Stomach (tissue), 9 donors: ENCODE measurements around the gene GMDS. TPM values are rescaled to one million over a fixed set of nuclear protein-coding genes. Genes with fewer than 3 reads are reported as not detected.

Source experiments
- DNase-seq, 2 donors: peaks; one replicate each; pipeline versions ENCODE4 v3.0.0 to v3.0.0-alpha.2; 2013 to 2019
- H3K27ac ChIP-seq, 5 donors: fragments of 200-600 bp in 4 of 5; sonication (generic) in 4 of 5; one replicate each; pipeline ENCODE4 v1.5.1; 2013 to 2019; ENCODE audit warnings: mild to moderate bottlenecking in 1 of 5, moderate library complexity in 1 of 5
- H3K27me3 ChIP-seq, 3 donors: fragments of 200-600 bp; sonication (generic); one replicate each; pipeline ENCODE4 v1.5.1; 2017 to 2019; ENCODE audit warnings: mixed run types in 1 of 3
- H3K36me3 ChIP-seq, 4 donors: fragments of 200-600 bp; sonication (generic); 1 replicate in 3 of 4; 2 replicates in 1 of 4; pipeline ENCODE4 v1.5.1; 2016 to 2019
- H3K4me1 ChIP-seq, 4 donors: fragments of 200-600 bp; sonication (generic); one replicate each; pipeline ENCODE4 v1.5.1; 2016 to 2019
- H3K4me3 ChIP-seq, 4 donors: fragments of 200-600 bp; sonication (generic) in 3 of 4; one replicate each; pipeline ENCODE4 v1.5.1; 2016 to 2019; ENCODE audit warnings: mild to moderate bottlenecking in 1 of 4
- H3K9me3 ChIP-seq, 4 donors: fragments of 200-600 bp; sonication (generic); one replicate each; pipeline ENCODE4 v1.5.1; 2016 to 2019
- EP300 ChIP-seq: sonication (generic); formaldehyde crosslinking; IDR thresholded peaks from one replicate; pipeline ENCODE4 v1.6.1; 2017; ENCODE audit warnings: antibody characterized with exemption
- POLR2A ChIP-seq, 4 donors: fragments of 450-650 bp; IDR thresholded peaks; one replicate each; pipeline ENCODE4 v1.6.1; 2016; ENCODE audit warnings: antibody characterized with exemption in 4 of 4, control low read depth in 2 of 4, mild to moderate bottlenecking in 1 of 4, moderate library complexity in 1 of 4
- POLR2AphosphoS5 ChIP-seq, 3 donors: sonication (generic); formaldehyde crosslinking; IDR thresholded peaks; one replicate each; pipeline ENCODE4 v1.6.1; 2016; ENCODE audit warnings: antibody characterized with exemption in 3 of 3
- WGBS, 5 donors: extraction: QIAGEN DNeasy Blood & Tissue Kit in 3 of 5; methylation state at CpG; one replicate each; pipeline versions ENCODE4 v1.1.5 to v1.1.7; 2013 to 2018; 5-methylcytosine and 5-hydroxymethylcytosine counted together
- intact Hi-C: fragments of 100-400 bp; cut with DNase I; formaldehyde crosslinking; loops from one replicate; pipeline ENCODE4 v1.15.1; 2023; ENCODE audit warnings: low total_unique reads
- polyA plus RNA-seq, 3 donors: library from polyadenylated mRNA; stranded (reverse); fragments of 200-250 nt; gene quantifications; one replicate each; pipeline ENCODE4 v1.2.3, GENCODE V29; 2013
- total RNA-seq, 5 donors: library from RNA; depleted of rRNA; stranded (reverse); fragments of >200 nt; gene quantifications; one replicate each; pipeline versions ENCODE4 v1.1.0 to v1.2.3, GENCODE V29; 2014 to 2016
- TF ChIP-seq, protein P1 (sequence below), 7 experiments: fragments of 450-650 bp in 4 of 7; fragments of 200-600 bp in 3 of 7; sonication (generic) in 3 of 7; IDR thresholded peaks; one replicate each; pipeline ENCODE4 v1.5.1; 2016 to 2019; ENCODE audit warnings: antibody characterized with exemption in 7 of 7, control low read depth in 2 of 7, mild to moderate bottlenecking in 1 of 7
- donor health status: healthy with polysubstance abuse.
- donor health status: Bipolar disorder and iron deficiency.
- donor health status: healthy.

Gene GMDS
- total and polyA plus RNA-seq, 8 donors = 83.7 to 262 (median 121) TPM

DNA sequence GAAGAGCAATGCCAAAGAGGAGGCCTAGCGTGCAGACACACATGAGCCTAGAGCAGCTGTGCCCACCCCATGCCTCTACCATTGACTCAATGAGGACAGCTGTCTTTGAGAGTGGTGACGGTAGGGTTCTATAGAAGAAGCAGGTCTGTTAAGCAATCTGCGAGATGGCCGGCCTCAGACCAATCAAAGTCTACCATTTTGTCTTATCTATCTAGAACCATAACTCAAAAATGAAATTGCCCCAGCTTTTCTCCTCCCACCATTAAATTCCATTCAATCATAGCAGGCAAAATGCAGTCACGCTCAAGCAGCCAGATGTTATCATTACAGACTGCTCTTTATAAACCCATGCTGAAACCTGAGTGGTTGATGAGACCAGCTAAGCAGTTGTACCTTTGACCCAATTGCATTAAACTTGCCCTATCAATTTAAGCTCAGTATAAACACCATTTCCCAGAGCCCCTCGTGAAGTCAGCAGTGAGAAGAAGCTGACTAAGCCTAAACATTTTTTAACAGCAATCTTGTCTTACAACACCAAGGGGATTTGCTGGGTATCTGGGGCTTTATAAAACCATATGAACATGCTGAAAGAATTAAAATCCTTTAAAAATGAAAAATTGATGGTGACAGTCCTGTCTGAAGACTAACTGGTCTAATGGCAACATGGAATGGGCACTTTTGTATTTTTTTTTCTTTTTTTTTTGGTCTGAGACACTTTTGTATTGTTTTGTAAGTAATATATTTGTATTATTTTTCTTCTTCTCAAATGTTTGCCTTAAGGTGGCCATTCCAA lies 578.2 kb downstream of the GMDS start:
- Histone ChIP-seq H3K36me3 (no peaks in the 10 kb centered on the region), H3K4me1 (peaks cover 0 to 10% (median 0%) of the 10 kb centered on the region in 4 donors), H3K4me3 (no peak overlapping the region), H3K9me3 (no peaks in the 10 kb centered on the region), H3K27me3 (no peaks in the 10 kb centered on the region), H3K27ac (no peak overlapping the region)
- TF ChIP-seq POLR2AphosphoS5 (IDR thresholded peaks at IDR 0.05) = no peak
- TF ChIP-seq EP300 = no peak
- no peak for TF ChIP-seq POLR2A (IDR thresholded peaks at IDR 0.05)
- TF ChIP-seq, protein P1, sequence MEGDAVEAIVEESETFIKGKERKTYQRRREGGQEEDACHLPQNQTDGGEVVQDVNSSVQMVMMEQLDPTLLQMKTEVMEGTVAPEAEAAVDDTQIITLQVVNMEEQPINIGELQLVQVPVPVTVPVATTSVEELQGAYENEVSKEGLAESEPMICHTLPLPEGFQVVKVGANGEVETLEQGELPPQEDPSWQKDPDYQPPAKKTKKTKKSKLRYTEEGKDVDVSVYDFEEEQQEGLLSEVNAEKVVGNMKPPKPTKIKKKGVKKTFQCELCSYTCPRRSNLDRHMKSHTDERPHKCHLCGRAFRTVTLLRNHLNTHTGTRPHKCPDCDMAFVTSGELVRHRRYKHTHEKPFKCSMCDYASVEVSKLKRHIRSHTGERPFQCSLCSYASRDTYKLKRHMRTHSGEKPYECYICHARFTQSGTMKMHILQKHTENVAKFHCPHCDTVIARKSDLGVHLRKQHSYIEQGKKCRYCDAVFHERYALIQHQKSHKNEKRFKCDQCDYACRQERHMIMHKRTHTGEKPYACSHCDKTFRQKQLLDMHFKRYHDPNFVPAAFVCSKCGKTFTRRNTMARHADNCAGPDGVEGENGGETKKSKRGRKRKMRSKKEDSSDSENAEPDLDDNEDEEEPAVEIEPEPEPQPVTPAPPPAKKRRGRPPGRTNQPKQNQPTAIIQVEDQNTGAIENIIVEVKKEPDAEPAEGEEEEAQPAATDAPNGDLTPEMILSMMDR (IDR thresholded peaks at IDR 0.05) = no peak
- intact Hi-C loops = no loop called here
- WGBS, 5 donors = 80 to 95% (median 92%) methylated on average over 6 of the region's 6 CpGs
- no peak for DNase-seq

DNA sequence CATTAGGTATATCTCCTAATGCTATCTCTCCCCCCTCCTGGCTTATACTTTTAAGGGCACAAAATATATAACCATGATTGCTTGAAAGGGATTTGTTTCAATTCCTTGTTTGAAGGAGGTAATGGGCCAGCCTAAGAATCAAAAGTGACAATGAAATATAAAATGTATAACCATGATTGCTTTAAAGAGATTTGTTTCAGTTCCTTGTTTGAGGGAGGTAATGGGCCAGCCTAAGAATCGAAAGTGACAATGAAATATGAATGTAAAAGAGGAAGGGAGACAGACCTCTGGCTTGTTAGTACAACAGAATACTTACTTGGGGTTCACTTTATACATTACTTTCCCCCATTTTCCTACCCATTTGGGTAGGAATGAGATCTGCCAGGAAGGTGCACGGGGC lies 580.2 kb downstream of the GMDS start:
- peaks cover 0 to 3% (median 0%) of the 10 kb centered on the region in 4 donors for H3K36me3 ChIP-seq
- no peak overlapping the region for H3K27ac ChIP-seq
- no peak overlapping the region for H3K4me3 ChIP-seq
- TF ChIP-seq, protein P1 (IDR thresholded peaks at IDR 0.05) = no peak
- TF ChIP-seq EP300 (no peak), POLR2A (IDR thresholded peaks at IDR 0.05) (no peak), POLR2AphosphoS5 (IDR thresholded peaks at IDR 0.05) (no peak)
- WGBS, 5 donors = 83 to 88% (median 84%) methylated on average over 2 of the region's 2 CpGs
- DNase-seq = no peak
- no peaks in the 10 kb centered on the region for H3K27me3 ChIP-seq
- H3K9me3 ChIP-seq = no peaks in the 10 kb centered on the region
- H3K4me1 ChIP-seq = peaks cover 0 to 10% (median 0%) of the 10 kb centered on the region in 4 donors
- intact Hi-C loops = no loop called here

- Histone ChIP-seq H3K4me3 (no peak overlapping the region), H3K9me3 (no peaks in the 10 kb centered on the region), H3K27ac (no peak overlapping the region), H3K4me1 (peaks cover 0 to 10% (median 0%) of the 10 kb centered on the region in 4 donors), H3K27me3 (no peaks in the 10 kb centered on the region), H3K36me3 (peaks cover 0 to 3% (median 0%) of the 10 kb centered on the region in 4 donors)
- no peak for DNase-seq
- no peak for TF ChIP-seq POLR2AphosphoS5 (IDR thresholded peaks at IDR 0.05)
- no peak for TF ChIP-seq EP300
- TF ChIP-seq, protein P1 (IDR thresholded peaks at IDR 0.05) = no peak
- no peak for TF ChIP-seq POLR2A (IDR thresholded peaks at IDR 0.05)
- intact Hi-C loops = no loop called here
- WGBS, 5 donors = 76 to 93% (median 77%) methylated on average over 6 of the region's 6 CpGs
These were observed 581.1 kb downstream of the GMDS start for GRCh38 chr6:1664329-1664728.

GRCh38 chr6:1663511-1663910 lies 581.9 kb downstream of the GMDS start:
- Histone ChIP-seq H3K4me3 (no peak overlapping the region), H3K36me3 (peaks cover 0 to 3% (median 0%) of the 10 kb centered on the region in 4 donors), H3K27ac (no peak overlapping the region), H3K4me1 (peaks cover 0 to 10% (median 0%) of the 10 kb centered on the region in 4 donors), H3K9me3 (no peaks in the 10 kb centered on the region), H3K27me3 (no peaks in the 10 kb centered on the region)
- 93 to 99% (median 98%) methylated on average over 5 of the region's 5 CpGs for WGBS, 5 donors
- no peak for DNase-seq
- TF ChIP-seq POLR2AphosphoS5 (IDR thresholded peaks at IDR 0.05) (no peak), EP300 (no peak), POLR2A (IDR thresholded peaks at IDR 0.05) (no peak)
- TF ChIP-seq, protein P1 (IDR thresholded peaks at IDR 0.05) = no peak
- intact Hi-C loops = no loop called here
